Liver (tissue), 3 donors: ENCODE measurements around the gene ALAS1.

Source experiments
- ATF3 ChIP-seq: IDR thresholded peaks from 2 replicates; pipeline ENCODE4 v1.6.1; 2016; ENCODE audit warnings: antibody characterized with exemption
- CTCF ChIP-seq: fragments of 150-350 bp; IDR thresholded peaks from 2 replicates; pipeline ENCODE4 v1.5.1; 2017; ENCODE audit warnings: improper control_type of control experiment, low read depth, low read length; ENCODE audit not compliant: missing input control
- EGR1 ChIP-seq, 2 donors: IDR thresholded peaks; 2 replicates each; pipeline ENCODE4 v1.6.1; 2016 to 2018; ENCODE audit warnings: antibody characterized with exemption in 2 of 2, low read depth in 2 of 2
- GABPA ChIP-seq, 2 donors: IDR thresholded peaks in 1 of 2; conservative IDR thresholded peaks in 1 of 2; 2 replicates each; pipeline ENCODE4 v1.6.1; 2016; ENCODE audit warnings: antibody characterized with exemption in 2 of 2, mild to moderate bottlenecking in 1 of 2, moderate library complexity in 1 of 2
- HNF4A ChIP-seq, 2 donors: conservative IDR thresholded peaks; 2 replicates each; pipeline ENCODE4 v1.6.1; 2016; ENCODE audit warnings: antibody characterized with exemption in 2 of 2, mild to moderate bottlenecking in 2 of 2
- HNF4G ChIP-seq: IDR thresholded peaks from 2 replicates; pipeline ENCODE4 v1.6.1; 2016; ENCODE audit warnings: antibody characterized with exemption
- JUND ChIP-seq, 2 donors: IDR thresholded peaks; 2 replicates each; pipeline ENCODE4 v1.6.1; 2016; ENCODE audit warnings: antibody characterized with exemption in 2 of 2
- MAX ChIP-seq: IDR thresholded peaks from 2 replicates; pipeline ENCODE4 v1.6.1; 2016; ENCODE audit warnings: antibody characterized with exemption
- NR2F2 ChIP-seq: IDR thresholded peaks from 2 replicates; pipeline ENCODE4 v1.6.1; 2016; ENCODE audit warnings: antibody characterized with exemption
- RAD21 ChIP-seq, 2 donors: IDR thresholded peaks; 2 replicates each; pipeline ENCODE4 v1.6.1; 2016; ENCODE audit warnings: antibody characterized with exemption in 2 of 2, mild to moderate bottlenecking in 2 of 2
- REST ChIP-seq: IDR thresholded peaks from 2 replicates; pipeline ENCODE4 v1.6.1; 2016; ENCODE audit warnings: antibody characterized with exemption, mild to moderate bottlenecking
- SP1 ChIP-seq: IDR thresholded peaks from 2 replicates; pipeline ENCODE4 v1.6.1; 2018; ENCODE audit warnings: antibody characterized with exemption, mild to moderate bottlenecking
- TAF1 ChIP-seq: conservative IDR thresholded peaks from 2 replicates; pipeline ENCODE4 v1.6.1; 2016; ENCODE audit warnings: antibody characterized with exemption, mild to moderate bottlenecking
- YY1 ChIP-seq: IDR thresholded peaks from 2 replicates; pipeline ENCODE4 v1.6.1; 2016; ENCODE audit warnings: antibody characterized with exemption, mild to moderate bottlenecking
- donor health status: healthy.
- donor health status: healthy.

- no peak for TF ChIP-seq CTCF
- TF ChIP-seq EGR1 (IDR thresholded peaks at IDR 0.05; ENCODE audit: low read depth in 2 of 2) = peak in 1 of 2 donors; percentile 24
- no peak for TF ChIP-seq HNF4G
- TF ChIP-seq SP1 = no peak
- no peak for TF ChIP-seq RAD21 (IDR thresholded peaks at IDR 0.05)
- TF ChIP-seq YY1 = no peak
- TF ChIP-seq MAX = no peak
- no peak for TF ChIP-seq GABPA (IDR thresholded peaks at IDR 0.05 in 1 of 2, conservative IDR thresholded peaks at IDR 0.05 in 1 of 2)
- TF ChIP-seq NR2F2 = no peak
- TF ChIP-seq HNF4A (conservative IDR thresholded peaks at IDR 0.05) = no peak
- no peak for TF ChIP-seq TAF1
- peak in 1 of 2 donors; percentile 77 for TF ChIP-seq JUND (IDR thresholded peaks at IDR 0.05)
- no peak for TF ChIP-seq ATF3
- no peak for TF ChIP-seq REST
Observed at GRCh38 chr3:52171514-52172261, 26.3 kb upstream of the ALAS1 start.
